ENCODE measurements around the gene GSC2.

Gene GSC2

GRCh38 chr22:19124377-19124776 is 25.7 kb downstream of the GSC2 start:
- CTCF ChIA-PET = interaction anchor here (1.4 kb wide), 1 partner anchor 11 kb away, joined by 3 read pairs; no protein-coding TSS in a partner anchor
- POLR2A ChIA-PET = no interaction called here
- TF ChIP-seq FOXK2 (IDR thresholded peaks at IDR 0.05) = no peak
- TF ChIP-seq TARDBP (IDR thresholded peaks at IDR 0.05) = no peak
- no peak for TF ChIP-seq LEF1 (IDR thresholded peaks at IDR 0.05; ENCODE audit: borderline replicate concordance)
- TF ChIP-seq CTBP1 (IDR thresholded peaks at IDR 0.05; ENCODE audit: borderline replicate concordance) = no peak
- no peak for TF ChIP-seq ELF4 (IDR thresholded peaks at IDR 0.05)
- no peak for TF ChIP-seq PKNOX1 (IDR thresholded peaks at IDR 0.05)
- no peak for TF ChIP-seq HDGF (IDR thresholded peaks at IDR 0.05; ENCODE audit: borderline replicate concordance)
- TF ChIP-seq NFRKB (IDR thresholded peaks at IDR 0.05) = no peak
- no peak for TF ChIP-seq ARNT (IDR thresholded peaks at IDR 0.05)
- TF ChIP-seq ZNF384 (IDR thresholded peaks at IDR 0.05) = no peak
- no peak for TF ChIP-seq FOXA1 (IDR thresholded peaks at IDR 0.05)
- no peak for TF ChIP-seq SUZ12 (IDR thresholded peaks at IDR 0.05)
- no peak for TF ChIP-seq SP1 (IDR thresholded peaks at IDR 0.05)
- TF ChIP-seq L3MBTL2 (conservative IDR thresholded peaks at IDR 0.05) = no peak
- TF ChIP-seq FOXM1 (IDR thresholded peaks at IDR 0.05; ENCODE audit: borderline replicate concordance) = no peak
- no peak for TF ChIP-seq BHLHE40 (IDR thresholded peaks at IDR 0.05; ENCODE audit: borderline replicate concordance)
- DNase-seq (ENCODE audit: extremely low spot score) = no peak

DNA sequence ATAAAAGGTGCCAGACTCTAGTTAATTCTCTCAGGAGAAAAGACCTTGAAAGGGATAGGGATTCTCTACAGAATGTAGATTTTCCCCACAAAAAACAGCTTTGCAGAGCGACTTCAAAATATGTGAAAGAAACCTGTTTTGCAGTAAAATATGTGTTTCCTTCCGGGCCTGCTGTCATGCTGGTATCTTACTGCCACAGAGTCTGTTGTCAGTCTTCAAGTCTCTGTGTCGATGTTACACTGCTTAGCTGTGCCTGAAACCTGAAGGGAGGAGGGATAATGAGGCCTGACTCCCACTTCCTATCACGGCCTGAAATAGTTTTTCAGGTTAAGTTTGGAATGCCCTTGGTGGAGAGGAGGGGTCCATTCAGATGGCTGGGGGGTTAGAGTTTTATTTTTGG is 26.2 kb downstream of the GSC2 start:
- no peak for DNase-seq (ENCODE audit: extremely low spot score)
- CTCF ChIA-PET = no interaction called here
- TF ChIP-seq BHLHE40 (IDR thresholded peaks at IDR 0.05; ENCODE audit: borderline replicate concordance) (no peak), L3MBTL2 (conservative IDR thresholded peaks at IDR 0.05) (no peak), TARDBP (IDR thresholded peaks at IDR 0.05) (no peak), ZNF384 (IDR thresholded peaks at IDR 0.05) (no peak), SUZ12 (IDR thresholded peaks at IDR 0.05) (no peak), PKNOX1 (IDR thresholded peaks at IDR 0.05) (no peak), ELF4 (IDR thresholded peaks at IDR 0.05) (no peak)
- POLR2A ChIA-PET = no interaction called here

DNA sequence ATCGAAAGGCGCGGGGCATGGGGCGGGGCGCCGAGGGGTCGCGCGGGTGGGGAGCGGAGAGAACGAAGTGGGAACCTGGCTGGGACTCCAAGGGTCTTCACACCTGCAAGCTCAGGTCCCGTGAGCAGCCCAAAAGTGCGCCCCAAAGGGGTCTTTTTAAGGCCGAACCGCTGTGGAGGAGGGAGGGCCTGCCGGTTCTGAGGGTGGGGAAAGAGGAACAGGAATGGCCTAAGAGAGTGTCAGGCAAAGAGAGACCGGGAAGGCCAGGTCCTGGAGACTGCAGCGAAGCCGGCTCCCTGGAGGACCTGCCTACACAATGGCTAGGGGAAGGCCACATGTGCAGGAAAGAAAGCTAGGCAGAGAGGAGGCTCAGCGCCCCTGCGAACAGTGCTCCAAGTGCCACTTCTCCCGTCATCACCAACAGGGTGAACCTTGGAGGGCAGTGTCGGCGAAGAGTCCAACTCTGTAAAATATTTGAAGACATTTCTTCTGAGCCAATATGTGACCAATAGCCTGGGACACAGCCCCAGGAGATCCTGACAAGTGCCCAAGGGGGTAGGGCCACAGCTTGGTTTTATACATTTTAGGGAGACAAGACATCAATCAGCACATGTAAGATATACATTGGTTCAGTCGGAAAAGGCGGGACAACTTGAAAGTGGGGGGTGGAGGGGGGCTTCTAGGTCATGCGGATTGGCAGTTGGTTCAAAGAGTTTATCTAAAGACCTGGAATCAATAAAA is 27.2 kb downstream of the GSC2 start:
- ChIA-PET POLR2A (interaction anchor here (1.0 to 2.3 kb wide), 10 partner anchors 10 to 51 kb away, joined by 3 to 27 read pairs (median 4); partner anchors contain the start of gene ESS2), CTCF (interaction anchor here (0.7 to 1.2 kb wide), 3 partner anchors 19 to 510 kb away, joined by 3 to 5 read pairs (median 3); partner anchors contain the start of gene ESS2)
- no peak for TF ChIP-seq ARNT (IDR thresholded peaks at IDR 0.05)
- TF ChIP-seq LEF1 (IDR thresholded peaks at IDR 0.05; ENCODE audit: borderline replicate concordance) = no peak
- TF ChIP-seq L3MBTL2 (conservative IDR thresholded peaks at IDR 0.05) = peak; percentile 75
- TF ChIP-seq PKNOX1 (IDR thresholded peaks at IDR 0.05) = peak; percentile 69
- peak; percentile 57 for DNase-seq (ENCODE audit: extremely low spot score)

DNA sequence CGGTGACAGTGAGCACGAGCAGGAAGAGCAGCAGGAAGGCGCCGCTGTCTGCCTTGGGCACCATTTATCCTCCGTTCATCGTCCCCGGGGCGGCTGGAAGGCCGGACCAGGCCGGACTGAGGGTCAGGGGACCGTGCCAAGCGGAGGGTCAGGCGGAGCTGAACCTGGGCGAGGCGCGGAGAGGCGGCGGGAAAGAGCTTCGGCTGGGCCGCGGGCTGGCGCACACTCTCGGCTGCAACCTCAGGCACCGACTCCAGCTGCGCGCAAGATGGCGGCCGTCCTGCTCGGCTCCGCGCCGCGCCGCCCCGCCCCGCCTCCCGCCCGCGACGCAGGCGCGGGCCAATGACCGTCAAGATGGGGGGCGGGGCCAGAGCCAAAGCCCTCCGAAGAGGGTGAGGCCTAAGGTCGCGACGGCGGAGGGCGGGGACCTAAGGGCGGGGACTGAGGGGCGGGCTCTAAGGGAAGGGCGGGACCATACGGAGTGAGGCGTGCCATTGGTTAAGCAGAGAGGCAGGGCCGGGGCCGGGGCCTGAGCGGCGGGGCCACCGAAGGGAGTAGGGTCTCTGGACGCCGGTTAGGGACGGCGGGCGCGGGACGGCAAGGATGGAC is 27.8 kb downstream of the GSC2 start, which contains the start of gene DGCR2:
Gene DGCR2 (minus strand): TSS at position 270 of the 609 bp plus-strand sequence. CDS start 206 bp downstream, at position 64.
- POLR2A ChIA-PET = interaction anchor here (1.0 to 2.3 kb wide), 10 partner anchors 11 to 52 kb away, joined by 3 to 27 read pairs (median 4); partner anchors contain the start of gene ESS2

GRCh38 chr22:19121631-19122142 is 28.4 kb downstream of the GSC2 start:
- TF ChIP-seq SP1 (IDR thresholded peaks at IDR 0.05) (no peak), PKNOX1 (IDR thresholded peaks at IDR 0.05) (peak; percentile 36; the same call in 1 of the 2 replicates), HDGF (IDR thresholded peaks at IDR 0.05; ENCODE audit: borderline replicate concordance) (no peak)
- CTCF ChIA-PET = no interaction called here
- DNase-seq (ENCODE audit: extremely low spot score) = peak; percentile 50
- POLR2A ChIA-PET = interaction anchor here (1.0 to 2.3 kb wide), 5 partner anchors 11 to 53 kb away, joined by 3 to 27 read pairs (median 7); partner anchors contain the start of gene ESS2

More for the DNA sequence above, 27.8 kb downstream of the GSC2 start, which contains the start of gene DGCR2:
- TF ChIP-seq HDGF (IDR thresholded peaks at IDR 0.05; ENCODE audit: borderline replicate concordance) (no peak), BHLHE40 (IDR thresholded peaks at IDR 0.05; ENCODE audit: borderline replicate concordance) (no peak), LEF1 (IDR thresholded peaks at IDR 0.05; ENCODE audit: borderline replicate concordance) (no peak), PKNOX1 (IDR thresholded peaks at IDR 0.05) (peak; percentile 37), ZNF384 (IDR thresholded peaks at IDR 0.05) (no peak)
- CTCF ChIA-PET = interaction anchor here (0.7 to 1.2 kb wide), 3 partner anchors 18 to 510 kb away, joined by 3 to 5 read pairs (median 3); partner anchors contain the start of gene ESS2
- DNase-seq (ENCODE audit: extremely low spot score) = peak; percentile 100
